SU-DHL-6 (cell line): Measurements from ENCODE around the gene ZNF423.

Experiments used
- H2AFZ ChIP-seq: fragments of 200-600 bp; sonication (generic); 2 replicates; pipeline ENCODE4 v1.6.1; 2014; ENCODE audit warnings: low read depth, mild to moderate bottlenecking, moderate library complexity, mixed read lengths, antibody characterized with exemption, low read length; ENCODE audit not compliant: severe bottlenecking
- H3F3A ChIP-seq: fragments of 200-600 bp; shearing (Covaris generic); 2 replicates; pipeline ENCODE4 v1.6.0; 2016; ENCODE audit warnings: antibody characterized with exemption, mild to moderate bottlenecking; ENCODE audit not compliant: insufficient read depth
- H3K27ac ChIP-seq: fragments of 200-600 bp; sonication (generic); 2 replicates; pipeline ENCODE4 v1.5.1; 2016; ENCODE audit warnings: low read depth, mild to moderate bottlenecking, low read length, moderate library complexity, mixed read lengths
- H3K27me3 ChIP-seq: fragments of 200-600 bp; sonication (generic), shearing (Covaris generic); 2 replicates; pipeline ENCODE4 v1.6.0; 2014; ENCODE audit warnings: mild to moderate bottlenecking, low read length
- H3K36me3 ChIP-seq: fragments of 200-600 bp; sonication (generic); 2 replicates; pipeline ENCODE4 v1.6.1; 2014; ENCODE audit warnings: mild to moderate bottlenecking, low read length, mixed read lengths
- H3K4me2 ChIP-seq: fragments of 300-600, 200-600 bp; shearing (Covaris generic), sonication (generic); 2 replicates; pipeline ENCODE4 v1.6.0; 2014; ENCODE audit warnings: low read length, low read depth, mild to moderate bottlenecking; ENCODE audit not compliant: poor library complexity, severe bottlenecking
- H3K4me3 ChIP-seq: fragments of 200-600 bp; sonication (generic); 2 replicates; pipeline ENCODE4 v1.5.1; 2014; ENCODE audit warnings: antibody characterized with exemption, low read length, mild to moderate bottlenecking, mixed read lengths; ENCODE audit not compliant: insufficient read depth, poor library complexity, severe bottlenecking
- H3K79me2 ChIP-seq: fragments of 200-600 bp; sonication (generic); 2 replicates; pipeline ENCODE4 v1.6.1; 2014; ENCODE audit warnings: mild to moderate bottlenecking, low read length, moderate library complexity; ENCODE audit not compliant: insufficient read depth
- H3K9ac ChIP-seq: fragments of 200-600 bp; sonication (generic); 2 replicates; pipeline ENCODE4 v1.7.0; 2014; ENCODE audit warnings: mild to moderate bottlenecking, low read length
- H3K9me2 ChIP-seq: fragments of 200-600 bp; sonication (generic); replicated peaks from 2 replicates; pipeline ENCODE4 v1.6.1; 2014; ENCODE audit warnings: low read length; ENCODE audit not compliant: insufficient read depth
- H3K9me3 ChIP-seq: fragments of 200-600 bp; sonication (generic); 2 replicates; pipeline ENCODE4 v1.6.1; 2014; ENCODE audit warnings: low read length, mixed read lengths; ENCODE audit not compliant: insufficient read depth
- H4K20me1 ChIP-seq: fragments of 200-600 bp; sonication (generic); 2 replicates; pipeline ENCODE4 v1.6.1; 2014; ENCODE audit warnings: low read depth, mild to moderate bottlenecking, antibody characterized with exemption, low read length, moderate library complexity, mixed read lengths
- CTCF ChIP-seq: fragments of 200-600 bp; sonication (generic); IDR thresholded peaks from one replicate; pipeline ENCODE4 v1.5.1; 2017; ENCODE audit warnings: antibody characterized with exemption, mild to moderate bottlenecking, low read length, moderate library complexity; ENCODE audit not compliant: insufficient read depth, poor library complexity, severe bottlenecking
- EZH2phosphoT487 ChIP-seq: fragments of 200-600 bp; sonication (generic), shearing (Covaris generic); conservative IDR thresholded peaks from 2 replicates; pipeline ENCODE4 v1.6.1; 2018; ENCODE audit warnings: mild to moderate bottlenecking, antibody characterized with exemption, low read length, moderate library complexity, mixed read lengths

Gene ZNF423

GRCh38 chr16:49544828-49545227 lies 311.1 kb downstream of the ZNF423 start:
- H3K79me2 ChIP-seq = no peaks in the 10 kb centered on the region
- no peaks in the 10 kb centered on the region for H3K9me3 ChIP-seq
- no peak overlapping the region for H3K4me3 ChIP-seq
- no peaks in the 10 kb centered on the region for H3K9me2 ChIP-seq
- no peak overlapping the region for H3K4me2 ChIP-seq
- no peak overlapping the region for H3K27ac ChIP-seq
- H3K36me3 ChIP-seq = no peaks in the 10 kb centered on the region
- H3K27me3 ChIP-seq = no peaks in the 10 kb centered on the region
- H4K20me1 ChIP-seq = no peaks in the 10 kb centered on the region
- H3K9ac ChIP-seq = no peak overlapping the region
- no peaks in the 10 kb centered on the region for H3F3A ChIP-seq
- no peak overlapping the region for H2AFZ ChIP-seq
- TF ChIP-seq CTCF (no peak), EZH2phosphoT487 (no peak)

GRCh38 chr16:49543631-49543946 lies 312.3 kb downstream of the ZNF423 start:
- no peaks in the 10 kb centered on the region for H3K27me3 ChIP-seq
- no peaks in the 10 kb centered on the region for H3K9me3 ChIP-seq
- no peak overlapping the region for H3K27ac ChIP-seq
- no peaks in the 10 kb centered on the region for H3K9me2 ChIP-seq
- no peak overlapping the region for H3K4me2 ChIP-seq
- no peak overlapping the region for H3K4me3 ChIP-seq
- H3K79me2 ChIP-seq = no peaks in the 10 kb centered on the region
- H3K9ac ChIP-seq = no peak overlapping the region
- H3K36me3 ChIP-seq = no peaks in the 10 kb centered on the region
- no peak overlapping the region for H2AFZ ChIP-seq
- no peak for TF ChIP-seq CTCF
- no peak for TF ChIP-seq EZH2phosphoT487
- H3F3A ChIP-seq = no peaks in the 10 kb centered on the region
- H4K20me1 ChIP-seq = no peaks in the 10 kb centered on the region

DNA sequence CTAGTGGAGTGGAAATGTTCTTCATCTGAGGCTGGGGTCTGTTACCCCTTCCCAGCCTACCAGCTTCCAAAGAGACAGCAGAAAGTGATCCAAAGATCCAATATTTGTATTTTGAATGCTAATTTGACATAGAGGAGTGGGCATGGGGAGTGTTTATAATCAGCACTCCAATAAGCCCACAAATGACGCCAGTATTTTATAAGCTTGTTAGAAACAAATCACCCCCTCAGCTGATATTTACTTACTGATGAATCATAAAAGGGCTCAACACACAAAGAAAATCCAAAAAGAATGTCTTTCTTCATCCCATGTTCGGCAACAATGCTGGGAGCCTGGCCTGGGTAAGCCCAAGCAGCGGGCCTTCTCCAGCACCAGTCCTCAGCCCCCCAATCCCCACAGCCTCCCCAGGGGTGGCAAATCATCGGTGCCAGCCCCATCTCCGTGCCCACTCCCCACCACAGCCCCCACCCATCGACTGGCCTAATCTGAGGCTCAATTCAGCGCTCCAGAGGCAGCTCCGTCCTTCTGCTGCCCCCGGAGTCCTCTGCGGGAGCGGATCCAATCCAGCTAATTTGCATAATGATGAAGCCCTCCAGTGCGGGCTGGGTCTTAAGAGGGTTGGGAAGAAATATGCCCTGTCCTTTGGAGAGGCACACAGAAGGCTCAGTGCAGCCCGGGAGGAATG lies 312.8 kb downstream of the ZNF423 start:
- Histone ChIP-seq H3F3A (no peaks in the 10 kb centered on the region), H4K20me1 (no peaks in the 10 kb centered on the region), H3K36me3 (no peaks in the 10 kb centered on the region), H3K79me2 (no peaks in the 10 kb centered on the region), H3K4me2 (no peak overlapping the region), H2AFZ (no peak overlapping the region), H3K9ac (no peak overlapping the region), H3K4me3 (no peak overlapping the region), H3K27me3 (no peaks in the 10 kb centered on the region), H3K9me2 (no peaks in the 10 kb centered on the region), H3K9me3 (no peaks in the 10 kb centered on the region), H3K27ac (no peak overlapping the region)
- TF ChIP-seq EZH2phosphoT487 = no peak

DNA sequence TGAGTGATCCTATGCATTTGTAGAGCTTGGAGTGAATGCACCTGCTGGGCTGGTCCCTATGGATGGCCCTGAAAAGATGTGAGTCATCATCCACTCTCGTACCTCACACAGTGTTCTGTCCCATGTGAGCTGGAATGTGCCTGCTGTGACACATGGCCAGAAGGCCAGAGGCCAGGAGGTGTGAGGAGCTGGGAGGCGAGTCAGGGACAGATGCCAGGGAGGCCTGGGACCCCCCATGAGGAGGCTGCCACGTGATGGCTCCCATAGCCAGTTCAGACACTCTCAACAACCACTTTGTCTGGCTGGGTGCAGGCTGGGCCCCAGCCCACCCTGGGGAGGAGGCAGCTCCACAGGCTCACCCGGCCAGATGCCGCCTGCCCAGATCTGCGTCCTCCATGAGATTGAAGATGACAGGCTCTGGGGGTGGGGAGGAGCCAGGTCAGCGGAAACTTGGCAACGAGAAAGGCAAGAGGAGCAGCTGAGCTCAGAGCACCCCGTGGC lies 313.5 kb downstream of the ZNF423 start:
- Histone ChIP-seq H3K27me3 (no peaks in the 10 kb centered on the region), H3K4me3 (no peak overlapping the region), H3K79me2 (no peaks in the 10 kb centered on the region), H2AFZ (no peak overlapping the region), H3K9me2 (no peaks in the 10 kb centered on the region), H3K9ac (no peak overlapping the region), H3F3A (no peaks in the 10 kb centered on the region), H4K20me1 (no peaks in the 10 kb centered on the region), H3K27ac (no peak overlapping the region), H3K9me3 (no peaks in the 10 kb centered on the region), H3K4me2 (no peak overlapping the region), H3K36me3 (no peaks in the 10 kb centered on the region)
- TF ChIP-seq EZH2phosphoT487 = no peak
- no peak for TF ChIP-seq CTCF
